ENCODE measurements around the gene CHST3. TPM values are rescaled to one million over a fixed set of nuclear protein-coding genes. Genes with fewer than 3 reads are reported as not detected.

The CHST3 gene
- total RNA-seq, 1 donor from 2014 or later, result not detected

DNA sequence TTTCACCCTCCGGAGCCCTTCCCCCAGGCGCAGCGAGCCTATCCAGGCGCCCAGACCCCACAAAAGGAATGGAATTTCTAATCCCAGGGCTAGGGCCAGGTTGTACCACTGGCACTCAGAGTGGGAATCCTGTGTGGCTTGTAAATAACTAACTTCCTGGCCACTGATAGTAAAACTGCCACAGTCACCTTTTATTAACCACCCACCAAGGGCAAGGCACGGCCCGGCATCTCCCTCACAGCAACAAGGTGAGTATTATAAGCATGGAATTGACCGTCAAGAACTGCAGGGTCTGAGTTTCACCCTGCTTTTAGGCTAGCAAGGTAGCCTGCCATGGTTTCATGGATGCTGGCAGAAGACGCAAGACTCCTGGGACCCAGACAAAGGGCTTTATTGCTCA, 73.1 kb downstream of the CHST3 start:
- ChIA-PET POLR2A (no interaction called here), CTCF (no interaction called here)
- TF ChIP-seq, protein P1, sequence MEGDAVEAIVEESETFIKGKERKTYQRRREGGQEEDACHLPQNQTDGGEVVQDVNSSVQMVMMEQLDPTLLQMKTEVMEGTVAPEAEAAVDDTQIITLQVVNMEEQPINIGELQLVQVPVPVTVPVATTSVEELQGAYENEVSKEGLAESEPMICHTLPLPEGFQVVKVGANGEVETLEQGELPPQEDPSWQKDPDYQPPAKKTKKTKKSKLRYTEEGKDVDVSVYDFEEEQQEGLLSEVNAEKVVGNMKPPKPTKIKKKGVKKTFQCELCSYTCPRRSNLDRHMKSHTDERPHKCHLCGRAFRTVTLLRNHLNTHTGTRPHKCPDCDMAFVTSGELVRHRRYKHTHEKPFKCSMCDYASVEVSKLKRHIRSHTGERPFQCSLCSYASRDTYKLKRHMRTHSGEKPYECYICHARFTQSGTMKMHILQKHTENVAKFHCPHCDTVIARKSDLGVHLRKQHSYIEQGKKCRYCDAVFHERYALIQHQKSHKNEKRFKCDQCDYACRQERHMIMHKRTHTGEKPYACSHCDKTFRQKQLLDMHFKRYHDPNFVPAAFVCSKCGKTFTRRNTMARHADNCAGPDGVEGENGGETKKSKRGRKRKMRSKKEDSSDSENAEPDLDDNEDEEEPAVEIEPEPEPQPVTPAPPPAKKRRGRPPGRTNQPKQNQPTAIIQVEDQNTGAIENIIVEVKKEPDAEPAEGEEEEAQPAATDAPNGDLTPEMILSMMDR (IDR thresholded peaks at IDR 0.05), result no peak
- no peak overlapping the region for H3K27ac Mint-ChIP-seq
- intact Hi-C loops (cut with micrococcal nuclease), result no loop called here
- H3K4me3 Mint-ChIP-seq, result no peak overlapping the region
- H3K9me3 Mint-ChIP-seq, result no peaks in the 10 kb centered on the region
- peaks cover 2% of the 10 kb centered on the region for H3K27me3 Mint-ChIP-seq
- DNase-seq (no peak), ATAC-seq (ENCODE audit: low read depth) (no peak)
- no peaks in the 10 kb centered on the region for H3K4me1 Mint-ChIP-seq
- H3K36me3 Mint-ChIP-seq (ENCODE audit: low read depth), result no peaks in the 10 kb centered on the region

DNA sequence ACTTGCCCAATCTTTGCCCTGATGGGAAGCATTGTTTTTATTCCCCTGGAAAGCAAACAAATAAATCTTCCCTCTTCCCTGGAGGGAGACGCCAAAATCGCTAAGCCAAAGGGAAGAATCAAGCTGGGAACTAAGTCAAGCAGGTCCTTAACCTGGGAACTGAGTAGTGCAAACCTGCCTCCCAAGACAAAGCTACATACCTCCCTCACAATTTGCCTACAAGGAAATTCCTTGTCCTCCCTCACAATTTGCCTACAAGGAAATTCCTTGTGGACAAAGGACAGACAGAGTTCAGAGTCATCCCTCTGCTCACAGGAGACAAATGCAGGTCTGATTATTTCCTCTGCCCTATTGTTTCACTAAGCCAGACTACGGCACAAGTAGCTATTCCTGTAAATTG, 73.6 kb downstream of the CHST3 start:
- no peak overlapping the region for H3K4me3 Mint-ChIP-seq
- DNase-seq (no peak), ATAC-seq (ENCODE audit: low read depth) (no peak)
- ChIA-PET CTCF (interaction anchor here (2.7 kb wide), 1 partner anchor 11 kb away, joined by 7 read pairs; no protein-coding TSS in a partner anchor), POLR2A (no interaction called here)
- H3K27ac Mint-ChIP-seq, result no peak overlapping the region
- no peaks in the 10 kb centered on the region for H3K9me3 Mint-ChIP-seq
- peaks cover 2% of the 10 kb centered on the region for H3K27me3 Mint-ChIP-seq
- no peaks in the 10 kb centered on the region for H3K36me3 Mint-ChIP-seq (ENCODE audit: low read depth)
- intact Hi-C loops (cut with micrococcal nuclease), result no loop called here
- TF ChIP-seq, protein P1 (IDR thresholded peaks at IDR 0.05), result no peak
- H3K4me1 Mint-ChIP-seq, result no peaks in the 10 kb centered on the region

DNA sequence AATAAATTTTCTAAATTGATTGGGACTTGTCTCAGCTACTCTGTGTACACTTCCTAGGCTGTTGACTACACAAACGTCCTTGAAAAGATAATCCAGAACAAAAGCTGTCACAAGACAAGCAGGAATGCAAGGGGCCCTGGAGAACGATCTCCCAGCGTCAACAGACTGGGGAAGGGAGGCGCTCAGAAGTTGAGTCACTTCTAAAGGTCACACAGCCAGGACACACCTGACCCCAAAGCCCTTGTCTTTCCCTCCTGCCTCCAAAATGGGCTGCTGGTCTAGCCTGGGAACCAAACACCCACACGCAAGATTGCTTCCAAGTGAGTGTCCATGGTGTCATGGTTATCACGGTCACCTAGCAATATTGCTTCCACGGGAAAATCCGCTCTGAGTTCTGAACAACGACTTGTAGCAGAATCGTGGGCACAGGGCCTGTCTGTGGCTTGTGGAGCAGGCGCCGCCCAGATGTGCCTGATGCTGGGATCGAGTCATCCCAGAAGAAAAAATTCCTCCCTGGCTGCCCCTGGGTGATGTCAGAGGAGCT, 74.3 kb downstream of the CHST3 start:
- DNase-seq (no peak), ATAC-seq (ENCODE audit: low read depth) (no peak)
- intact Hi-C loops (cut with micrococcal nuclease), result no loop called here
- no peaks in the 10 kb centered on the region for H3K4me1 Mint-ChIP-seq
- POLR2A ChIA-PET, result no interaction called here
- no peaks in the 10 kb centered on the region for H3K9me3 Mint-ChIP-seq
- no peaks in the 10 kb centered on the region for H3K36me3 Mint-ChIP-seq (ENCODE audit: low read depth)
- H3K27ac Mint-ChIP-seq, result no peak overlapping the region
- TF ChIP-seq, protein P1 (IDR thresholded peaks at IDR 0.05), result no peak
- CTCF ChIA-PET, result interaction anchor here (2.7 kb wide), 1 partner anchor 10 kb away, joined by 7 read pairs; no protein-coding TSS in a partner anchor
- H3K27me3 Mint-ChIP-seq, result peaks cover 2% of the 10 kb centered on the region
- H3K4me3 Mint-ChIP-seq, result no peak overlapping the region

DNA sequence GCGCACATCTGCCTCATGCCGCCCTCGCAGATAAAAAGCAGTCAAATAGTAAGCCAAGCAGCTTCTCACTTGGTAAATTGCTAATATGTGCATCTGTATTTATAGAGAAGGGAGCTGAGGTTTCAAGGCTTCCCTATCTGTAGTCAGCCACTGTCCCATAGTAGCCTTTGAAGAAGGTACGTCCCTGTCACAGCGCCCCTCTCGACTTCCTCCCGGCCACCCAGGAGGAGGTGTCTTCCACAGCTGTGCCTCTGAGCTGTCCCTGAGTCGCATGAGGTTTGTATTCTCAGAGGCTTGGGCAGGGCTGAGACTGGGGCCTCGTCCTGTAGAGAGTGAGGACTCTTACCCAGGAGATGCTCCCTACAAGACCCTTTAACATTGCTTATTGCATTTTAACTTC, 75.2 kb downstream of the CHST3 start:
- Mint-ChIP-seq H3K9me3 (no peaks in the 10 kb centered on the region), H3K27ac (no peak overlapping the region), H3K36me3 (ENCODE audit: low read depth) (no peaks in the 10 kb centered on the region), H3K4me3 (no peak overlapping the region), H3K4me1 (no peaks in the 10 kb centered on the region), H3K27me3 (peaks cover 2% of the 10 kb centered on the region)
- intact Hi-C loops (cut with micrococcal nuclease), result no loop called here
- CTCF ChIA-PET, result interaction anchor here (2.7 kb wide), 1 partner anchor 9 kb away, joined by 7 read pairs; no protein-coding TSS in a partner anchor
- POLR2A ChIA-PET, result no interaction called here
- ATAC-seq (ENCODE audit: low read depth), result no peak
- TF ChIP-seq, protein P1 (IDR thresholded peaks at IDR 0.05), result no peak
- no peak for DNase-seq

DNA sequence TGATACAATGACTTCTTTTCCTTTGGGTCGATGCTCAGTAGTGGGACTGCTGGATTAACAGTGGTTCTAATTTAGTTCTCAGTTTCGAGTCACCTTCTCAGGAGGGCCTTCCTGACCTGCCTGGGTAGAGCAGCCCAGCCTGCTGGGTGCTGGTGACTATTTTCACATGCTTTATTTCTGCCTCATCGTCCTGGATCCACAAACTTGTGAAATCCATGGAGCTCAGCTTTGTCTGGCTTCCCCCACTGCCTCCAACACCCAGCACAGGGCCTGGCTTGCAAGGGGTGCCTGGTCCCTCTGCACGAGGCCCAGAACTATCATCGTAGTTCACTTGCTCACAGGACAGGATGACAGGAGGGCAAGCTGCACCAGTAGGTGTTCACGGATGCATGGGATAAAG, 77.3 kb downstream of the CHST3 start:
- no peak overlapping the region for H3K4me3 Mint-ChIP-seq
- no peak overlapping the region for H3K27ac Mint-ChIP-seq
- H3K4me1 Mint-ChIP-seq, result no peaks in the 10 kb centered on the region
- intact Hi-C loops (cut with micrococcal nuclease), result no loop called here
- no peaks in the 10 kb centered on the region for H3K9me3 Mint-ChIP-seq
- peaks cover 2% of the 10 kb centered on the region for H3K27me3 Mint-ChIP-seq
- DNase-seq, result no peak
- TF ChIP-seq, protein P1 (IDR thresholded peaks at IDR 0.05), result no peak
- CTCF ChIA-PET, result no interaction called here
- POLR2A ChIA-PET, result no interaction called here
- no peak for ATAC-seq (ENCODE audit: low read depth)
- no peaks in the 10 kb centered on the region for H3K36me3 Mint-ChIP-seq (ENCODE audit: low read depth)
